Endothelial cell of umbilical vein (primary cell): ENCODE results near the gene MMS19. TPM values are rescaled to one million over a fixed set of nuclear protein-coding genes. Genes with fewer than 3 reads are reported as not detected.
"Not testable (repeated sequence)": the region's sequence is repeated elsewhere in the genome, so short reads cannot be mapped to it uniquely, and the experiment has no call there.

Experiments
- BruUV-seq: library from RNA; stranded (reverse); fragments of 400-500 nt; replicated peaks from 2 replicates; lab custom pipeline; 2021; lab: Mats Ljungman, UMichigan
- CTCF ChIA-PET: fragments of 300-600, 350-600 bp; sonication (Branson Sonifier 250); formaldehyde crosslinking; loops from one replicate; lab custom pipeline; 2021; ENCODE audit warnings: antibody characterized with exemption, inconsistent platforms; lab: Charles Lee
- POLR2A ChIA-PET: fragments of 300-600, 350-600 bp; sonication (Branson Sonifier 250); formaldehyde crosslinking; loops from one replicate; lab custom pipeline; 2021; ENCODE audit warnings: antibody characterized with exemption, inconsistent platforms; lab: Charles Lee
- DNase-seq: peaks from one replicate; pipeline ENCODE4 v3.0.0-alpha.2; 2011; ENCODE audit warnings: low read depth, low spot score
- FAIRE-seq: peaks from 2 replicates; lab custom pipeline; 2011; peaks lifted over from hg19 to GRCh38; lab: Jason Lieb, UNC
- H2AFZ ChIP-seq: 2 replicates; pipeline ENCODE4 v1.6.0; 2012; ENCODE audit warnings: low read depth, low read length, control low read depth, inconsistent platforms
- H3K27ac ChIP-seq: 2 replicates; pipeline ENCODE4 v1.5.1; 2011; ENCODE audit warnings: low read depth, mild to moderate bottlenecking, control low read depth, low read length, moderate library complexity; ENCODE audit not compliant: insufficient read depth
- H3K27me3 ChIP-seq, 2 experiments: 2 replicates each; pipeline versions ENCODE4 v1.6.0 to v1.6.1; 2011; ENCODE audit warnings: low read length in 2 of 2, mixed read lengths in 1 of 2; ENCODE audit not compliant: control insufficient read depth in 2 of 2, insufficient read depth in 2 of 2
- H3K36me3 ChIP-seq, 2 experiments: 2 replicates in 1 of 2; 3 replicates in 1 of 2; pipeline ENCODE4 v1.5.1; 2011; ENCODE audit warnings: low read length in 2 of 2, mild to moderate bottlenecking in 1 of 2, moderate library complexity in 1 of 2; ENCODE audit not compliant: control insufficient read depth in 2 of 2, insufficient read depth in 2 of 2; ENCODE audit errors: extremely low read depth in 1 of 2
- H3K4me1 ChIP-seq: 3 replicates; pipeline ENCODE4 v1.5.1; 2011; ENCODE audit warnings: mild to moderate bottlenecking, low read length; ENCODE audit not compliant: control insufficient read depth, insufficient read depth; ENCODE audit errors: extremely low read depth
- H3K4me2 ChIP-seq: 2 replicates; pipeline ENCODE4 v1.6.1; 2011; ENCODE audit warnings: low read length, control low read depth, mixed read lengths; ENCODE audit not compliant: insufficient read depth
- H3K4me3 ChIP-seq, 3 experiments: fragments of 200-600 bp in 1 of 3; sonication (generic), shearing (Covaris generic) in 1 of 3; replicated peaks in 1 of 3; 2 replicates each; pipeline ENCODE4 v1.5.1; 2011 to 2016; ENCODE audit warnings: control low read depth in 3 of 3, low read length in 3 of 3, mild to moderate bottlenecking in 2 of 3, inconsistent platforms in 1 of 3, low read depth in 1 of 3, moderate library complexity in 1 of 3; ENCODE audit not compliant: insufficient read depth in 1 of 3
- H3K79me2 ChIP-seq: 2 replicates; pipeline ENCODE4 v1.6.0; 2012; ENCODE audit warnings: low read length, inconsistent platforms; ENCODE audit not compliant: control insufficient read depth, insufficient read depth
- H3K9ac ChIP-seq: replicated peaks from 2 replicates; pipeline ENCODE3; 2011; ENCODE audit warnings: low read length, control low read depth; ENCODE audit not compliant: insufficient read depth; ENCODE audit errors: extremely low read depth
- H3K9me1 ChIP-seq: replicated peaks from 3 replicates; pipeline ENCODE4 v1.6.0; 2011; ENCODE audit warnings: mild to moderate bottlenecking, low read length; ENCODE audit not compliant: control insufficient read depth, insufficient read depth; ENCODE audit errors: extremely low read depth
- H3K9me3 ChIP-seq: replicated peaks from 2 replicates; pipeline ENCODE4 v1.5.1; 2012; ENCODE audit warnings: low read length, inconsistent platforms; ENCODE audit not compliant: control insufficient read depth, insufficient read depth
- H4K20me1 ChIP-seq: replicated peaks from 2 replicates; pipeline ENCODE3; 2011; ENCODE audit warnings: mild to moderate bottlenecking, low read length; ENCODE audit not compliant: control insufficient read depth, insufficient read depth; ENCODE audit errors: extremely low read depth
- CTCF ChIP-seq, 2 donors: IDR thresholded peaks; 1 replicate in 1 of 2; 2 replicates in 1 of 2; pipeline ENCODE4 v1.5.1; 2011; ENCODE audit warnings: low read length in 2 of 2, mild to moderate bottlenecking in 2 of 2, moderate library complexity in 2 of 2, control low read depth in 1 of 2, inconsistent platforms in 1 of 2, low read depth in 1 of 2; ENCODE audit not compliant: insufficient read depth in 1 of 2; ENCODE audit errors: extremely low read depth in 1 of 2
- EZH2 ChIP-seq: IDR thresholded peaks from 2 replicates; pipeline ENCODE4 v1.6.1; 2012; ENCODE audit warnings: borderline replicate concordance, low read depth, mild to moderate bottlenecking, moderate library complexity, low read length, inconsistent platforms; ENCODE audit not compliant: severe bottlenecking
- FOS ChIP-seq: IDR thresholded peaks from 2 replicates; pipeline ENCODE4 v1.6.1; 2011; ENCODE audit warnings: mild to moderate bottlenecking, low read length, moderate library complexity, borderline replicate concordance; ENCODE audit not compliant: insufficient read depth
- GATA2 ChIP-seq: IDR thresholded peaks from 2 replicates; pipeline ENCODE4 v1.7.0; 2011; ENCODE audit warnings: low read depth, mild to moderate bottlenecking, moderate library complexity, mixed read lengths, low read length; ENCODE audit not compliant: insufficient read length, insufficient read depth
- MYC ChIP-seq: IDR thresholded peaks from one replicate; pipeline ENCODE4 v1.6.1; 2011; ENCODE audit warnings: mild to moderate bottlenecking, low read depth, low read length
- POLR2AphosphoS5 ChIP-seq: IDR thresholded peaks from 2 replicates; pipeline ENCODE4 v1.6.1; 2012; ENCODE audit warnings: low read depth, mild to moderate bottlenecking, control low read depth, low read length, moderate library complexity; ENCODE audit not compliant: insufficient read depth
- dilution Hi-C: fragments of 300-500 bp; cut with MboI; formaldehyde crosslinking; loops from one replicate; pipeline ENCODE4 v1.15.0; 2019; ENCODE audit warnings: low sequenced_read_pairs; ENCODE audit not compliant: extremely low pct_ligation_motif_present
- intact Hi-C: fragments of 100-400 bp; cut with micrococcal nuclease; formaldehyde crosslinking; loops from one replicate; pipeline ENCODE4 v1.10.0; 2022
- polyA plus RNA-seq, 4 experiments: library from polyadenylated mRNA; depleted of rRNA in 3 of 4; stranded (reverse) in 3 of 4; unstranded in 1 of 4; fragments of >200 nt; gene quantifications; 2 replicates each; pipeline versions ENCODE4 v1.2.1 to v1.2.3, GENCODE V29; 2011 to 2012; ENCODE audit warnings: missing spikeins in 1 of 4
- total RNA-seq: library from RNA; stranded (reverse); gene quantifications from 2 replicates; pipeline ENCODE4 v1.2.3, GENCODE V29; 2021

MMS19 gene
- total and polyA plus RNA-seq, 2 donors (not counting 3 experiments of a cell fraction or from before 2014, with no cell fraction given) = 95.2 to 123 TPM

- intact Hi-C loops = loop anchor here (1.0 to 5.0 kb wide), 2 partner anchors 19 to 71 kb away; partner anchors contain the start of genes MMS19 and UBTD1
Measured at GRCh38 chr10:97425964-97426775, 72.1 kb downstream of the MMS19 start, which contains the start of gene PGAM1. TSS of gene PGAM1 (plus strand) at chr10:97426191. CDS start at chr10:97426308, 117 bp downstream.

GRCh38 chr10:97423757-97424098, 74.5 kb downstream of the MMS19 start:
- H3K27me3 ChIP-seq, H2AFZ ChIP-seq, H3K27ac ChIP-seq, H3K4me3 ChIP-seq, DNase-seq, H3K9me3 ChIP-seq, H4K20me1 ChIP-seq, dilution Hi-C loops, POLR2A ChIA-PET, intact Hi-C loops, H3K36me3 ChIP-seq, FAIRE-seq, H3K9ac ChIP-seq, BruUV-seq, H3K9me1 ChIP-seq, H3K4me2 ChIP-seq: not testable (repeated sequence)
- peaks cover 25% of the 10 kb centered on the region for H3K4me1 ChIP-seq
- CTCF ChIA-PET = interaction anchor here (1.5 to 2.1 kb wide), 5 partner anchors 9 to 23 kb away, joined by 5 to 10 read pairs (median 6); partner anchors contain the start of gene RRP12
- peaks cover 38% of the 10 kb centered on the region for H3K79me2 ChIP-seq

More at GRCh38 chr10:97425964-97426775, 72.1 kb downstream of the MMS19 start, which contains the start of gene PGAM1:
- H4K20me1 ChIP-seq = no peaks in the 10 kb centered on the region
- H3K4me2 ChIP-seq = peak within 1 kb of the TSS; percentile 94
- TSS peak; percentile 28 for BruUV-seq
- peak within 1 kb of the TSS; percentile 82 for H2AFZ ChIP-seq
- peak; percentile 99 for DNase-seq
- POLR2A ChIA-PET = no interaction called here
- dilution Hi-C loops = no loop called here
- CTCF ChIA-PET = interaction anchor here (1.4 to 2.3 kb wide), 2 partner anchors 19 to 21 kb away, joined by 3 to 7 read pairs; no protein-coding TSS in a partner anchor
- H3K4me1 ChIP-seq = peaks cover 27% of the 10 kb centered on the region
- H3K9me3 ChIP-seq = no peaks in the 10 kb centered on the region
- H3K79me2 ChIP-seq = peaks cover 53% of the 10 kb centered on the region
- TF ChIP-seq EZH2 (no peak), POLR2AphosphoS5 (peak; percentile 81), GATA2 (no peak), CTCF (IDR thresholded peaks at IDR 0.05; ENCODE audit: extremely low read depth in 1 of 2, insufficient read depth in 1 of 2, low read depth in 1 of 2, low read length in 2 of 2) (peak; percentile 66 to 91), MYC (no peak), FOS (no peak)
- no peaks in the 10 kb centered on the region for H3K9me1 ChIP-seq
- H3K9ac ChIP-seq = peak within 1 kb of the TSS; percentile 85
- H3K27me3 ChIP-seq = no peaks in the 10 kb centered on the region
- H3K36me3 ChIP-seq = peaks cover 5 to 12% of the 10 kb centered on the region in 2 experiments
- FAIRE-seq = peak; percentile 87
- peak within 1 kb of the TSS; percentile 76 to 95 (median 86) for H3K4me3 ChIP-seq
- peak within 1 kb of the TSS; percentile 79 for H3K27ac ChIP-seq
